ENCODE data around the gene CRTAP.
"Not testable (repeated sequence)": the region's sequence is repeated elsewhere in the genome, so short reads cannot be mapped to it uniquely, and the experiment has no call there.

The CRTAP gene

DNA sequence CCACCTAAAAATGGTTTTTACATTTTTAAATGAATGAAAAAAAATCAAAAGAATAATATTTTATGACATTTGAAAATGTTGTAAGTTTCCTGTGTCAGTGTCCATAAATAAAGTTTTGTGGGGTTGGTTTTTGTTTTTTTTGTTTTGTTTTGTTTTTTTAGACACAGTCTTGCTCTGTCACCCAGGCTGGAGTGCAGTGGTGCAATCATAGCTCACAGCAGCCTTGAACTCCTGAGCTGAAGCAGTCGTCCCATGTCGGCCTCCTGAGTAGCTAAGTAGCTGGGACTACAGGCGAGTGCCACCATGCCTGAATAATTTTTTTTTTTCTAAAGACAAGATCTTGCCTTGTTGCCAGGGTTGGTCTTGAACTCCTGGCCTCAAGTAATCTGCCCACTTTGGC, 14.1 kb upstream of the CRTAP start:
- no peak for DNase-seq (ENCODE audit: low read depth in 2 of 2)

DNA sequence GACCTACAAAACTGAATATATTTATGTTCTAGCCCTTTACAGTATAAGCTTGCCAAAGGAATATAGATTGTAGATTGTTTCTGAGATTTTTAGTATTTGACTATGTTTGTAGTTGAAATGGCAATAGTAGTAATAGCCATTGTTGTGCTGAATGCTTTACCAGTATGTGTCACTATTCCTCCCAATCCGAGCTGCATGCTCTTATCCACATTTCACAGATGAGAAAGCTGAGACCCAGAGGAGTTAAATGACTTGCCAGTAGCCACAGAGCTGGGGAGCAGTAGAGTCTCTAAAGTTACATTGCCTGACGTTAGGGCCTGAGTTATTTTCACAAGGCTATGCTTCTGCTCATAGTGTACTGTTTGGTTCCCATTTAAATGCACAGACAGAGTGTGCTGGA, 13.6 kb upstream of the CRTAP start:
- DNase-seq (ENCODE audit: low read depth in 2 of 2): no peak

DNA sequence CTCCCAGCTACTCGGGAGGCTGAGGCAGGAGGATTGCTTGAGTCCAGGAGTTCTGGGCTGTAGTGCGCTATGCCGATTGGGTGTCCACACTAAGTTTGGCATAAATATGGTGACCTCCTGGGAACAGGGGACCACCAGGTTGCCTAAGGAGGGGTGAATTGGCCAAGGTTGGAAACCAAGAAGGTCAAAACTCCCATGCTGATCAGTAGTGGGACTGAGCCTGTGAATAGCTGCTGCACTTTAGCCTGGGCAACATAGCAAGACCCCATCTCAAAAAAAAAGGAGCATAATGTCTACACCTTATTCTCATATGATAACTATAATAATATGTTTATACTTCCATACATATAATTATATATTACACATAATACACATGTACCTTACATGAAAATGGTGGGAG, 10.8 kb upstream of the CRTAP start:
- no peak for DNase-seq (ENCODE audit: low read depth in 2 of 2)

DNA sequence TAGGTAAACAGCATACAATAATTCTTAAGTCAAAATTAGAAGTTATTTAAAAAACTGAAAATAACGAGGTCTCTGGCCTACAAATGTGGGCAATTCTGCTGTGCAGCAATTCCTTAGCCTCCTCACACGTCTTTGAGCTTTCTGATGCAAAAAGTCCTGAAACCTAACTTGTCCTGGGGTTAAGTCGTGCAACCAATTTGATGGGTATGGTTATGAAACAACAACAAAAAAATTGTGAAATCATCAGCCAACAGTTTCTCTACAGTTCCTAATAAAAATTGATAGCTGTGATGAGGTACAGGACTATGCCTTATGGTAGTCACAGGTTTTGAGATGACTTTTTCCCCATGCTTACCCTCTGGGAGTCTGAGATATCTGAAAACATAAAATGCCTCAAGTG, 10.3 kb upstream of the CRTAP start:
- DNase-seq (ENCODE audit: low read depth in 2 of 2): no peak

DNA sequence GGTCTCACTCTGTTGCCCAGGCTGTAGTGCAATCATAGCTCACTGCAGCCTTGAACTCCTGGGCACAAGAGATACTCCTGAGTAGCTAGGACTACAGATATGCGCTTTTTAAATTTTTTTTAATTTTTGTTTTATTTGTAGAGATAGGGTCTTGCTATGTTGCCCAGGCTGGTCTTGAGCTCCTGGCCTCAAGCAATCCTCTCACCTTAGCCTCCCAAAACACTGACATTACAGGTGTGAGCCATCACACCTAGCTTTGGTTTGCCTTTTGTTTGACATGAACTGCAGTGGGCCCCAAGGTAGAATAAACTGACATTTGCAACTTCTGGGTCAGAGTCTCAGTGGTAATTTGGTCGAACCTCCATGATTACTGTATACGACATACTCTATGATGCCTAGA, 9.0 kb upstream of the CRTAP start:
- no peak for DNase-seq (ENCODE audit: low read depth in 2 of 2)

DNA sequence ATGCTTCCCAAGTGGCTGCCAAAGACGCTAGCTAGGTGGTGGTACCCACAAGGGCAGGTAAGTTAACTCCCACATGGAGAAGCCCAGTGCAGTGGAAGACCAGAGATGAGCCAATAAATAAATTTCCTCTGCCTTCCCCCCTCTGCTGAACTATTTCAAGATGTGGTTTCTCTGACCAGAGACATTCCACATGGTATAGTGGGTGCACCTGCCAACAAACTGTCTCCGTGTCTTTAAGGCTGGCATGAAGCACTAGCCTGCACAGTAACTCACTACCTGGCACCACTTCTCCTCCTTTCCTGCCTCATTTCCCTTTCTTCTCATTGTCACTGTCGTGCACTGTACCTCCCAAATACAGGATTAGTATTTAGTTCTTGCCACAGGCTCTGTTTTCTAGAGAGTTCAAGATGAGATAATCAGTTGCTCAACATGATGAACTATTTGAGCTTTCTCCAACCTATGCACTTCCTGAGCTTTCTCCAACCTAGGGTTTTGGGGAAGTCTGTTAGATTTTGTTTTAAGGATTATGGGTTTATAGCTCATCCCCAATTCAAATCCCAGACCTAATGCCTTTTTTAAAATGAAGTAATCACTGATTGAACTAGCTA, 8.4 kb upstream of the CRTAP start:
- no peak for DNase-seq (ENCODE audit: low read depth in 2 of 2)

DNA sequence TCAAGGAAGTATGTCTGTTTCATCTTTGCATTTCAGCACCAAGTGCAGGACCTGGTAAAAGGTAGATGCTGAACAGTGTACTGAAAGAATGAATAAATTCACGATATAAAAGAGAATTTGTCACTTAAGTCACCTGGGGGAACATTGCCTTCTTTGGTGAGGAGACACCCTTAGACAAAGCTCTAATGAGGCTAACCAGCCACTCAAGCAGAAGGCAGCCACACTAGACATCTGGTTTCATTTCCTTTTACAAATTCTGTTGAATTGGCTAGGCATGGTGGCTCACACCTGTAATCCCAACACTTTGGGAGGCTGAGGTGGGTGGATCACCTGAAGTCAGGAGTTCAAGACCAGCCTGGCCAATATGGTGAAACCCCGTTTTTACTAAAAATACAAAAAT, 7.0 kb upstream of the CRTAP start:
- not testable (repeated sequence) for DNase-seq (ENCODE audit: low read depth in 2 of 2)

DNA sequence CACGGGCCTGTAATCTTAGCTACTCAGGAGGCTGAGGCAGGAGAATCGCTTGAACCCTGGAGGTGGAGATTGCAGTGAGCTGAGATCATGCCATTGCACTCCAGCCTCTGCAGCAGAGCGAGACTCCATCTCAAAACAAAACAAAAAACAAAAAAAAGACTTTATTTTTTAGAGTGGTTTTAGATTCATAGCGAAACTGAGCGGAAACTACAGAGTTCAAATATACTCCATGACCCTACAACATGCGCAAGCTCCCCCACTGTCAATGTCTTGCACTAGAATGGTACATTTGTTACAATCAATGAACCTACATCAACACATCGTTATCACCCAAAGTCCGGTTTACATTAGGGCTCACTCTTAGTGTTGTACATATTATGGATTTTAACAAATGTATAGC, 2.2 kb upstream of the CRTAP start:
- DNase-seq (ENCODE audit: low read depth in 2 of 2): no peak

DNA sequence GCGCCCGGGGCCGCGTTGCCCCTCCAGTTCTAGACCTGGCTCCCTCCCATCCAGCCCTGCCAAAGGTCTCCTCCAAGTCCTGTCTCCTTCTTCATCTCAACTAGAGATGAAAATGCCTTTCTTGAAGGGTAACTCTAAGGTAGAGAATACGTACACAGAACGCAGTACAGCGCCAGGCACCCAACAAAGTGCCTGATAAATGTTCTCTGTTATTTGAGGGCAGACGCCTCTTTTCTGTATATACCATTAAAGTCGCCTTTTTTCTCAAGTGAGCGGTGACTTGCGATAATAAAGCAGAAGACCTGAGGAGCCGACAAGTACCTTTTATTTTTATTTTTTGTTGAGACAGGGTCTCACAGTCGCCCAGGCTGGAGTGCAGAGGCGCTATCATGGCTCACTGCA, 809 bp downstream of the CRTAP start:
- DNase-seq (ENCODE audit: low read depth in 2 of 2): no peak

DNA sequence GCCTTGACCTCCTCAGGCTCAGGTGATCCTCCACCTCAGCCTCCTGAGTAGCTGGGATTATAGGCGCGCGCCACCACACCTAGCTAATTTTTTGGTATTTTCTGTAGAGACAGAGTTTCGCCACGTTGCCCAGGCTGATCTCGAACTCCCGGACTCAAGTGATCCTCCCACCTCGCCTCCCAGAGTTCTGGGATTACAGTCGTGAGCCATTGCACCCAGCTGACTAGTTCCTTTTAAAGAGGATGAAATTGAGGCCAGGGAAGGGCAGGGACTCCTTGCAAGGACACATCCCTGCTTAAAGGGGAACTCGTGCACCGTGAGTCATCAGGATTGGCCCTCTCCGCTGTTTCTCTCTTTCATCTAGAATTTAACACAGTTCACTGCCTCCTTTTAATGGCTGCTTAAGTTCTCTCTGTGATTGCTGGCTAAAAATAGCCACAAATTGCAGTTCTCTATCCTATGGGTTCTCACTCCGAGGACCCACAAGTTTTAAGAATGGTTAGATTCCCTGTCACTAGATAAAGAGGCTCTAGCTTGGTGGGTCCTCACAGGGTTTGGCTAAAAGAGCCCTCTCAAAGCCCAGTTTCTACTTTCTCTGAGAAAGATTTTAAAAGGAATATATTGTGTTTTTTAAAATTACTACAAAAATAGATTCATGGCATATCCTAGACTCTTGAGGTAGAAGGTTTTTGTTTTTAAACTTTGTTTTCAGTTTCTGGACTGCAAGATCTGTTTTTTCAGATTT, 1.4 kb downstream of the CRTAP start:
- DNase-seq (ENCODE audit: low read depth in 2 of 2): no peak

DNA sequence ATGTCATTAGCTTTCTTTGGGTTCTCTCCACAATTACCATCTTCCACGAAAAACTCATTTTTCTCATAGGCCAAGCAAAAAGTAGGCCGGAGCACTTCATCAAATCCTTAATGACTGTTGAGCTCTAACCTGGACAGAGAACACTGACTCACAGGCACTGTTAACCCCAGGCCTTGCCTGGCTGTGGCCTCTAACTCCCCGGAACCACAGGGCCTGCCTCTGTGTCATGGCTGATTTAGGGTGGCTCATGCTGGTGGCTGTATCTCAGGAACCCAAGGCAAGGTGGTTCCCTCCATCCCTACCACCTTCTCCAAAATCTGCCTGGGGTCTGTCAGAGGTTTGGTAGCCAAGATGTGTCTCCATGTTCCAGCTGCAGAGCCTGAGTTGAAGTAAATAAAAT, 3.6 kb downstream of the CRTAP start:
- DNase-seq (ENCODE audit: low read depth in 2 of 2): no peak

DNA sequence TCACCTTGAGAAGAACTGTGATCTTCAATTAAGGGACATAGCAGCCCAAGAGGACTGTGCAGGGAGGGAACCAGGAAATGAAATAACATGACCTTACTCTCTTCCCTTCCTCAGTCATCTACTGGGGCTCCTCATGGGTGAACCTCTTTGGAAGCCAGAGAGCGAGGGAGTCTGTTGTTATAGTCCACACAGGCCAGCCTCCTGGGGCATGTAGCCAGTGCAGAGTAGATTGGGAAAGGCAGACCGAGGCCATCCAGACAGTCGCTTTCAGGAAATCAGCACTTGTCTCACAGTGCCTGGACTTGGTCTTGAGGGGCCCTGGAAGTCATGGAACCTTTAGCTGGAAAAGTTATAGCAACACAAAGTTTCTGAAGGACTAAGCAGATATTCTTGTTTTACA, 6.1 kb downstream of the CRTAP start:
- DNase-seq (ENCODE audit: low read depth in 2 of 2): no peak

DNA sequence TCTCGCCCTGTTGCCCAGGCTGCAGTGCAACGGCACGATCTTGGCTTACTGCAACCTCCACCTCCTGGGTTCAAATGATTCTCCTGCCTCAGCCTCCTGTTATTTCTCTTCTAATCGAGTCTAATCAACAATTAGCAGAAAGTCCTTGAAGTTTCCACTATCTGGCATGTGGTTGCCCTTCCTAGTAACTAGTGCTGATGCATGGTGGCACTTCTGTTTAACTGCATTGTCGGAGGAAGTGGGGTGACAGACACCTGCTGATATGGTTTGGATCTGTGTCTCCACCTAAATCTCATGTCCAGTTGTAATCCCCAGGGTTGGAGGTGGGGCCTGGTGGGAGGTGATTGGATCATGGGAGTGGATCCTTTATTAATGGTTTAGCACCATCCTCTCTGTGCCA, 9.2 kb downstream of the CRTAP start:
- DNase-seq (ENCODE audit: low read depth in 2 of 2): no peak

DNA sequence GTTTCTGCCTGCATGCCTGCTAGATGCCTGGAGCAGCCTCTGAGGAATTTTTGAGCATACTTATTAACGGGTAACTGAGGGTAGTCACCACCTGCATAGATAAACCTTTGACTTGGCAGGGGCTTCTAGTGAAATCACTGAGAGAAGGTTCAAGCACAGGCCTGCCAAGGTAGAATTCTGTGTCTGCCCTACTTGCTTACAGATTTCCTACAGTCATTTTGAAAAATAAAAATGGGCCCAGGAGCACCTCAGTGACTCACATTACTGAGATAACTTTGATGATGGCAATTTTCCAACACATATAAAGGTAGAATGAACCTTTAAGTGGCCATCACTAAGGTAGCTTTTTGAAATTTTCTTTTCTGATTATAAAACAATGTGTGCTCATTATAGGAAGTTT, 10.8 kb downstream of the CRTAP start:
- DNase-seq (ENCODE audit: low read depth in 2 of 2): no peak

DNA sequence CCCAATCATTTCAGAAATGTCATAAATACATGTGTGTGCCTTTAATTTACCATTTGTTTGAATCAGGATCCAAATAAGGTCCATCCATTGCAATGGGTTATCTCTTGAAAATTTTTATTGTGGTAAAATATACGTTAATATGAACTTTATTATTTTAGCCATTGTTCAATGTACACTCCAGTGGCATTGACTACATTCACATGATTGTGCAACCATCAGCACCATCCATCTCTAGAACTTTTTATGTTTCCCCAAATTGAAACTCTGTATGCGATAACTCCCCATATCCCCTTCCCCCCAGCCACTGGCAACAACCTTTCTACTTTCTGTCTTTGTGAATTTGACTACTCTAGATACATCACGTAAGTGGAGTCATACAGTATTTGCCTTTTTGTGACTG, 12.0 kb downstream of the CRTAP start:
- DNase-seq (ENCODE audit: low read depth in 2 of 2): no peak

DNA sequence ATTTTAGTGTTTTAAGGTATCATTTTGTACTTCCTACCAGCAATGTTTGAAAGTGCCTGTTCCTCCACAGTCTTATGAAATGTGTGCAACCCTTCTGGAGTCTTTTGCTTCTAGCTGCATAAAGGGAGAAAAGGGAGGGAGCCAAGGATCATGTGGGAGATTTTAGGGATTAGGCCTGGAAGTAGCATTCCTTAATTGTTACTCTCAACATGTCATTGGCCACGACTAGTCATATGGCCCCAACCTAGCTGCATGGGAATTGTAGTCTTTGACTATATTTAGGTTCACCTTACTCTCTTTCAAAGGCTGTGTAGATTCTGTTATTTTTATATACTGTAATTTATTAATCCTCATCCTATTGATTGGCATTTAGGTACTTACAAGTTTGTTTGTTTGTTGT, 14.9 kb downstream of the CRTAP start:
- DNase-seq (ENCODE audit: low read depth in 2 of 2): no peak

DNA sequence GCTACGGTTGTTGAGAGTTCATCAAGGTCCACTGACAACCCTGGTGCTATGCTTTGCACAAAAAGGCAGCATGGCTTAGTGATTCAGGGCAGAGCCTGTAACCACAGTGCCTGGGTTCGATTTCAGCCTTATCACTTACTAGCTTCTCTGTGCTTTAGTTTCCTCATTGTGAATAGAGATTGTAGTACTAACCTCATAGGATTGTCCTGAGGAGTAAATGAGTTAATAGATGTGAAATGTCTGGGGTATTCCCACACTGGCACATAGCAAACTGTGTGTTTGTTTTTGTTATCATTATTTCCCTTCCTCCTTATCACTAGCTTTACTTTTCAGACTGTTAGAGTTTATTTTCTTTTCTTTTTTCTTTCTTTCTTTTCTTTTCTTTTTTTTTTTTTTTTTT, 16.3 kb downstream of the CRTAP start:
- DNase-seq (ENCODE audit: low read depth in 2 of 2): no peak

DNA sequence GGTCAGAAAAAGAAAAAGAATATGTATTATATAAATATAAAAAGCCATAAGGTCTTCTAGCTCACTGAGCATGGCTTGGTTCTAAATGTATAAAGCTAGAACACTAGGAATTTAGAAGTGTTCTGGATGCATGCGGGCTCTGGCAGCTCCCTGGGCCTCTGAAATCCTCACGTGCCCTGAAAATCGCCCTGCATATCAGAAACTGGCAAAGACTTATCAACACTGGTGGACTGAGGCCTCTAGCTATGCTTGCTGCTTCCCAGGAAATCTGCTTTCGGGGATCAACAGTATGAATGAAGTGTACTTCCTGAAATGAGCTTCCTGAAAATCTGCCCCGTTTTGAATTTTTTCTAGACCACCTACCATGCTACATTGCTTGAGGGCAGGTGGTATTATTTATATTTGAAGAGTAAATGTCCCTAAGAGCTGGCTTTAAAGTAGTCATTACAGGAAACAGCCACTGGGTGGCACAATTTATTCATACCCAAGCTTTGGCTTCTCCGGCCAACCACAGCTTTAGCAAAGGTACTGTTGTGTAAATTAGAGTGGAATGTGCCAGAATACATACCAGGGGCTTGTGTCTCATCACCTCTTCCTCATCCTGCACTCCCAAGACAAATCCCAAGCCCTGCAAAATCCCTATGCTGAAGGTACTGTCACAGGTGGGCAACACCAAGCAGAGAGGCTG, 17.7 kb downstream of the CRTAP start:
- DNase-seq (ENCODE audit: low read depth in 2 of 2): no peak

DNA sequence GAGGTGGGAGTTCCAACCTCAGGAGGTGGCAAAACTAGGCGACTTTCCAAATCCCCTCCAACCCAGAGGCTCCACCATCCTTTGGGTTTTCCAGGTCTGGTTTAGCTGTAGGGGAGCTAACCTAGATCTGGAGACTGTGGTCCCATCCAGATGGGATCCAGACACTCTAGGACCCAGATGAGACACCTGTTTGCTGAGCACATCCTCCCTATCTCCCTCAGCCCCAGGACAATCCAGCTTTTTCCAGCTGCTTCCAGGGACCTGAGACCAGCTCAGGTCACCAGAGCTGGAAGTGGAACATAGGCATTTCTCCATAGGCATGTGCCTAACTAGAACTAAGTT, 18.2 kb downstream of the CRTAP start:
- no peak for DNase-seq (ENCODE audit: low read depth in 2 of 2)

DNA sequence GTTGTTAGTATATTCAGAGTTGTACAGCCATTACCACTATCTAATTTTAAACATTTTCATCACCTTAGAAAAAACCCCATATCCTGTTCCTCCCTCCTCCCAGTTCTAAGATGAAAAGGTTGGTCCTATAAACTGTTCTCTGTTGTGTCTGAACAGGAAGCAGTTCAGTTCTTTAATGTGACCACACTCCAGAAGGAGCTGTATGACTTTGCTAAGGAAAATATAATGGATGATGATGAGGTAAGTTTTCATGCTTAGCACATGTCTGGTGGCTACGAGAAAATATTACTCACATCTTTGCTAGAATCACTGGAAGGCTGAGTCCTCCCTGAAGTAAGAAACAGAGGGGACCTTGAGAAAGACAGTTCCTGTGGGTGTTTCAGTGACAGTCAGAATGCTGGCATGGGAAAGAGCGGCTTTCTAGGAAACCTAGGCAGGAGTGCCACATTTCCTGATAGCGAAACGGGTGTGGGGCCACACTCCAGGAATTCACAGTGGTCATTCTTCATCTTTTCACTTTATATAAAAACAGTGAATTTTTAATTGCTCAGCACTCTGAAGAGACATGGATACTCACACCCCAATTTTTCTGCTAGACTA, 20.3 kb downstream of the CRTAP start:
- DNase-seq (ENCODE audit: low read depth in 2 of 2): no peak

DNA sequence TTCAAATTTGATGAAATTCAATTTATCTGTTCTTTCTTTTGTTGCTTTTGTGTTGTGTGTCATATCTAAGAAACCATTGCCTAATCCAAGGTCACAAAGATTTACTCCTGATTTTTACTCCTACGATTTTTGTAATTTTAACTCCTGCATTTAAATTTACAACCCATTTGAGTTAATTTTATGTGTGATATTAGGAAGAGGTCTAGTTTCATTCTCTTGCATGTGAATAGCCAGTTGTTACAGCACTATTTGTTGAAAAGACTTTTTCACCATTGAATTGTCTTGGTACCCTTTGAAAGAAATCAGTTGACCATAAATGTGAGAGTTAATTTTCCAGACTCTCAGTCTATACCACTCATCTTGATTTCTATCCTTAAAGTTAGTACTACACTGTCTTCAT, 23.9 kb downstream of the CRTAP start:
- DNase-seq (ENCODE audit: low read depth in 2 of 2): no peak

DNA sequence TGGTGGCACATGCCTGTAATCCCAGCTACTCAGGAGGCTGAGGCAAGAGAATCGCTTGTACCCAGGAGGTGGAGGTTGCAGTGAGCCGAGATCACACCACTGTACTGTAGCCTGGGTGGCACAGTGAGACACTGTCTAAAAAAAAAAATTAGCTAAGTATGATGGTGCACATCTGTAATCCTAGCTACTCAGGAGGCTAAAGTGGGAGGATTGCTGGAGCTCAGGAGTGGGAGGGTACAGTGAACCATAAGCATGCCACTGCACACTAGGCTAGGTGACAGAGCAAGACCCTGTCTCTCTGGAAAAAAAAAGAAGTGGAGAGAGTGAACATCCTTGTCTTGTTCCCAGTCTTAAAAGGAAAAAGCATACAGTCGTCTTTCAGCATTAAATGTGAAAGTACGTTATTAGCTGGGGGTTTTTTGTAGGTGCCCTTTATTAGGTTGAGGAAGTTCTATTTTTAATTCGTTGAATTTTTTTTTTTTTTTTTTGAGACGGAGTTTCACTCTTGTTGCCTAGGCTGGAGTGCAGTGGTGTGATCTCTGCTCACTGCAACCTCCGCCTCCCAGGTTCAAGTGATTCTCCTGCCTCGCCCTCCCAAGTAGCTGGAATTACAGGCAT, 25.3 kb downstream of the CRTAP start:
- DNase-seq (ENCODE audit: low read depth in 2 of 2): not testable (repeated sequence)

DNA sequence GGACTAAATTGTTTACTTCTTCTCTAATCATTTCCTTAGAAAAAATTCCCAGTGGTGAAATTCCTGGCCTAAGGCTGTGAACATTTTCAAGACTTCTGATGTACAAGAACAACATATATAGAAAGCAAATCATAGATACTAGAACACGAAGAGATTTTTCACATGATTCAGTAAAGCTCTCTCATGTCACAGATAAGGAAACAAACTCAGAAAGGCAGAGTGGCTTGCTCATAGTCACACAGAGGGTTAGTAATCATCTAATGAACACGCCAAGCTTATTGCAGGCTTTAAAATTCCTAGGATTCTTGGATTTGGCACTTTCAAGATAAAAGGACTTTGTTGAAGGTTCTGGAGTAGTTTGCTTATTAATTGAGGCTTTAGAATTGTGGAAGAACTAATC, 26.2 kb downstream of the CRTAP start:
- no peak for DNase-seq (ENCODE audit: low read depth in 2 of 2)

All from stimulated activated CD8-positive, alpha-beta memory T cell treated with anti-CD3 and anti-CD28 coated beads, Interleukin-15, amount 100 ng/mL, for 4 hours (primary cell).